Activated T-helper 9 cell treated with anti-CD3 and anti-CD28 coated beads, Interleukin-2, amount 50 U/mL, for 16 hours (primary cell): ENCODE results near the gene PDE6C.

ENCODE experiments used
- DNase-seq: peaks from one replicate; pipeline ENCODE4 v3.0.0-alpha.2; 2020; ENCODE audit warnings: low read depth

The PDE6C gene

DNA sequence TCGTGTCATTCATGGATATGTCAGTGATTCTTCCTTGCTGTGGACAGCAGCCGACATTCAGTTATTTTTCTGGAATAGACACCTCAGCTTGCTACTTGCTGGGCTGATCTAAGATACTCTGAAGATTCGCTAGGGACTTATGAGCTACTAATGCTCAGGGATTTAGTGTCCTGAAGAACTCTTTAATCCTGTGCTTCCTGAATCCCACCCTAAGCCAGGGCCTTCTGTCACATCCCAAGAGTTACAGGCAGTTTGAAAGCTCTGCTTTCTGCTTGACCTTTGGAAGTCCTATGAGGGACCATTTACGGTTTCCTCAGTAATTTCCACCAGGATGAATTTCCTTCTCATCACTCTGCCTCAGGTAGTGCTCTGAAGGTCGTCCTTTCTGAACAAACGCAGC is at the start of gene PDE6C:
Gene PDE6C, plus strand, starts transcription at position 227 of the 400 bp plus-strand sequence. CDS start 189 bp downstream, outside the sequence.
- DNase-seq: no peak

DNA sequence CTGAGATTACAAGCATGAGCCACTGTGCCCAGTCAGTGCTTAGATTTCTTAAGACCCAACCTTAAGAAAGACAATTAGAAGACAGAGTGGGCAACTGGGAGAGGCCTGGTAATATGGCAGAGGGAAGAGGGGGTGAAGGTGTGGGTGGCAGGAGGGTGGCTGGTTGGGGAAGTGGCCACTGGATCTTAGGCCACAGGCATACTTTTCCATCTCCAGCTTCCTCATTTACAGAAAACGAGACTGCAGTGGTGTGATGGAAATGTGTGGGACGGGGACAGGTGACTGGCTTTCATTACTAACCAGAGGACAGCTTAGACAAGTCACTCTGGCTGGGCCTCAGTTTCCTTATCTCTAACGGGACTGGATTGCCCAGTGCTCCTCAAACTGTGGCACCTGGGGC is 46.9 kb upstream of the PDE6C start:
- DNase-seq: no peak

GRCh38 chr10:93566435-93567276 is 45.7 kb upstream of the PDE6C start, which contains the start of gene FFAR4:
TSS of gene FFAR4 (plus strand) at chr10:93566665. CDS start at chr10:93566721, 56 bp downstream.
- DNase-seq: no peak

- no peak for DNase-seq
Measured at GRCh38 chr10:93567277-93568104, 44.8 kb upstream of the PDE6C start.

- no peak for DNase-seq
Measured at GRCh38 chr10:93568105-93568390, 44.3 kb upstream of the PDE6C start.

- no peak for DNase-seq
Measured at GRCh38 chr10:93570383-93570782, 42.0 kb upstream of the PDE6C start.

DNA sequence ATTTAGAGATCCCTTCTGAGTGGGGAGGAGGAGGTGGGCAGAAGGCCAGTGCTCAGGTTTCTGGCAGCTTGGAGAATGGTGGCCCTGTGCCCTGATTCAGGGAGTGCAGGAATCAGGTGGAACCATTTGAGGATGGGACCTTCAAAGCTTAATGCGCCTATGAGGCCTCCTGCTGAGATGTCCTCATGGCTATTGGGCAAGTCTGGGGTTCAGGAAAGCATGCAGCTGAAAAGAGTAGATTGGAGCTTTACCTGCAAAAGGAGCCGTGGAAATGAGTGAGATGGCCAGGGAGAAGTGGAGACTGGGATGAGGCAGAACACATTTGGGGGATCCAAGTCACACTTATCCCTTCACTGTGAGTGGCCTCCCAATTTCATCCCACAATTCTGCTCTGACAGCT is 39.7 kb upstream of the PDE6C start:
- no peak for DNase-seq

GRCh38 chr10:93573051-93573909 is 39.1 kb upstream of the PDE6C start:
- DNase-seq: no peak

GRCh38 chr10:93573924-93574323 is 38.4 kb upstream of the PDE6C start:
- no peak for DNase-seq

- no peak for DNase-seq
Measured at GRCh38 chr10:93576888-93577287, 35.4 kb upstream of the PDE6C start.

DNA sequence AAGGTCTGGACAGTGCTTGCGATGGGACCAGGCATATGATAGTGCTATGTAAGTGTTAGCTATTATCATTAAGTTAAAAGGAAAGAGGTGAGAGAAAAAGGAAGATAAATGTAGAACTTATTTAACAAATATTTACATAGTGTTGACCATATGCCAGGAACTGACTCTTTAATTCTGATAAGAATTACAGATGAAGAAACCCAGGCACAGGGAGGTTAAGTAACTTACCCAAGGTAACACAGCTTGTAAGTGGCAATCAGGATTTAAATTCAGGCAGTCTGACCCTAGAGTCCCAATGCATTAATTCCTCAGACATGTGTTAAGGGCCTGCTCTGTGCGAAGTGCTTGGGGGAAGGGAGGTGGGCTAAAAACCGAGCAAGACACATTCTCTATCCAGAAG is 34.8 kb upstream of the PDE6C start:
- no peak for DNase-seq

- no peak for DNase-seq
Measured at GRCh38 chr10:93579089-93579488, 33.2 kb upstream of the PDE6C start.

- DNase-seq: no peak
Measured at GRCh38 chr10:93579985-93580711, 32.2 kb upstream of the PDE6C start.

- DNase-seq: no peak
Measured at GRCh38 chr10:93580828-93581227, 31.5 kb upstream of the PDE6C start.

DNA sequence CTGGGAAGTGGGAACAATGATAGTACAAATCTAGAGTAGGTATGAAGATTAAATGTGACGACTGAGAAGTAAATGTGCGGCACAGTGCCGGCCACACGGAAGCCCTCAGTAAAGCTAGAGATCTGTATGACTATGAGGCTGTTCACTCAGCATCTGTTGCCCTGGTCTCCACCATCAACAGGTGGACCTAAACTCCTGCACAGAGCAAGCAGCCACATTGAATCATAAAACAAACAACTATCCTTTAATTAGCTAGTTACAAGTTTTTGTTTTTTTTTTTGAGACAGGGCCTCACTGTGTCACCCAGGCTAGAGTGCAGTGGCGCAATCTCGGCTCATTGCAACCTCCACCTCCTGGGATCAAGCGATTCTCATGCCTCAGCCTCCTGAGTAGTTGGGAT is 27.9 kb upstream of the PDE6C start:
- DNase-seq: no peak

DNA sequence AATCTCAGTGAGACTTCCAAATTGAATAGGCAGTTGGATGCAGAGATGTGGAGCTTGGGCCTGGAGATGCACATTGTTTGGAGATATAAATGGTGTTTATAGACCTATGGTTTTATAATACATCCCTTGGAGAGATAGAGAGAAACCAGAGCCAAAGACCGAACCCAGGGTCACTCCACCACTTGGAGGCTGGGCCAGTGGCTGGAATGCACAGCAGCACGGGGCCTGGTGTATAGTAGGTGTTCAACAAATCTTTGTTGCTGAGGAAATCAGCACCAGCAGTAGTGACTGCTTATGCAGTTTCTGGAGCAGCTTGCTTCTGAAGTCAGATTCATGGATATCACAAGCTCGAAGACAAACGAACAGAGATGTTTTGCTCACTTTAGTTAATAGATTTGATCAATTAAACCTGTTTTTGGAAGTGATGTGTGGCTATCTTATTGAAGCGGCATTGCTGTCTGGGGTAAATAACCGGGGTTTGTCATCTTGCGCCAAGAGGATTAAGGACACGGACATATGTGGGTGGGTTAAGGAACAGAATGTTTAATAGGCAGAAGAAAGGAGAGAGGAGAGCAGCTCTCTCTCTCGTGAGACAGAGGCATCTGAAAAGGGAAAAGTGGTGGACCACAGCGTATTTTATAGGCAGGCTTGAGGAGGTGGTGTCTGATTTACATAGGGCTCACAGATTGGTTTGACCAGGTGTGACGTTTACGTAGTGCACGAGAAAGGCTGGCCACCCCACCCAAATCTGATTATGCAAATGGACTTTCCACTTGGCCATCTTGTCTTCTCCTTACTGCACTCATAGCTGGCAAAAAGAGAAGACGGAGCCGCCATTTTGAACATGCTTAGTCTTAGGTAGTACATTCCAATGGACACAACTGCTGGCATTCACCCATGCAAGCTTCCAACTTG is 22.4 kb upstream of the PDE6C start:
- no peak for DNase-seq

DNA sequence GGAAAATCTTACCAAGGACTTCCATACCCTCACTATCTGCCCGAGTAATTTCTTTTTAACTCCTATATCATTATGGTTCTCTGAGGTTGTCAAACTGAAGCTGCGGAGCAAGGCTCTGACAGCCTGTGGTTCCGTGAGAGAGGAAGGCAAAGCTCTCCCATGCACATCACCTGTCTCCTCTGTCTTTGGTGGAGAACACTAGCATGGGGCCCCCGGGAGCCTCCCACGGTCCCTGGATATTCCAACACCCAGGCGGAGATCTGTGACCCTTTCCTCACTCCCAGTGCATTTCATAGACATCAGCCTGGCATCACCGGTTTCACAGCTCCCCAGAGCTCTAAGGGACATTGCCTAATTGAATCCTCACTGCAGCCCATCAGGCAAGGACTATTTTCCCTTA is 21.7 kb upstream of the PDE6C start:
- DNase-seq: no peak

DNA sequence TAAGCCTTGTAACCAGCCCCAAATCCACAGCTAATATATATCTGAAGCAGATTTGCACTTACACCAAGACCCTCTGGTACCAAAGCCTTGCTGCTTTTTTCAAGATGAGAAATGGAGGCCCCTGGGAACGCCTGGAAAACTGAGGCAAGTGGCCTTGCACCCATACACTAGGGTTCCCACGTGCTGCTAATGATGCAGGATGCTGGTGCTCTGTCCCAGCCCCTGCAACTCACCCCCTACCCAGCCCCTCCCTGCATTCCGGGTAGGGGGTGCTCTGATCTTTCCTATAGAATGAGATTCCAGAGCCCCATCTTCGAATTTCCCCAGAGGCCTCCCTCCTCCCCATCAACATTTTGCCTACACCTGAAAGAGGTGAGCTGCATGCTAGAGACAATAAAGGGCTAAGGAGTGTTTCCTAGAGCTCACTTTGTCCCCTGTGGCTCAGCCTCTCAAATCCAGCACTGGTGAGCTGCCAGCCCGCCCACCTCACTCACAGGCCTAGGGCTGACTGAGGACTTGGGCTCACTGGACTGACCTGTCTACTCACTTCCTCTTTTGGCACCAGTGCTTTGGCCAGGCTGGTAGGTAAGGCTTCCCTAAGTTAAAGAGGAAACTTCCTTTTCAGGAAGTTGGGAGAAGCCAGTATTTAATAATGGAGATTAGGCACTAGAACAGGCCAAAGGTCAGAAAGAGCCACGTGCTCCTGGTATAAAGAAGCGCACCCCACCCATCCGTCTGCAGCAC is 21.1 kb upstream of the PDE6C start:
- DNase-seq: no peak

- DNase-seq: no peak
Measured at GRCh38 chr10:93593254-93593653, 19.1 kb upstream of the PDE6C start.

- DNase-seq: no peak
Measured at GRCh38 chr10:93593749-93594148, 18.6 kb upstream of the PDE6C start.
